HEK293T (cell line): ENCODE measurements around the gene CSNK1E.
A peak's percentile ranks its signal among the peaks of the same experiment; 100 is the strongest.

Experiments
- CTCF ChIA-PET: fragments of 350-600 bp; formaldehyde crosslinking; extraction: SDS; loops from one replicate; lab custom pipeline; 2021; ENCODE audit warnings: antibody characterized with exemption, inconsistent platforms; lab: Yijun Ruan, JAX
- POLR2A ChIA-PET: fragments of 350-600 bp; formaldehyde crosslinking; extraction: SDS; loops from one replicate; lab custom pipeline; 2020; ENCODE audit warnings: antibody characterized with exemption, inconsistent platforms; lab: Yijun Ruan, JAX
- DNase-seq: peaks from one replicate; pipeline ENCODE4 v3.0.0; 2012; ENCODE audit warnings: mixed read lengths; ENCODE audit errors: extremely low spot score
- ARNT ChIP-seq: fragments of 450-650 bp; IDR thresholded peaks from 2 replicates; pipeline ENCODE4 v1.6.1; 2017; ENCODE audit warnings: mild to moderate bottlenecking
- BHLHE40 ChIP-seq: fragments of 450-650 bp; IDR thresholded peaks from 2 replicates; pipeline ENCODE4 v1.6.1; 2016; ENCODE audit warnings: mild to moderate bottlenecking, moderate library complexity, borderline replicate concordance
- CTBP1 ChIP-seq: fragments of 450-650 bp; IDR thresholded peaks from 2 replicates; pipeline ENCODE4 v1.6.1; 2016; ENCODE audit warnings: borderline replicate concordance
- ELF4 ChIP-seq: fragments of 450-650 bp; IDR thresholded peaks from 2 replicates; pipeline ENCODE4 v1.6.1; 2017; ENCODE audit warnings: antibody characterized with exemption
- FOXA1 ChIP-seq: fragments of 450-650 bp; IDR thresholded peaks from 2 replicates; pipeline ENCODE4 v1.6.1; 2016; ENCODE audit warnings: mild to moderate bottlenecking
- FOXK2 ChIP-seq: fragments of 450-650 bp; IDR thresholded peaks from 2 replicates; pipeline ENCODE4 v1.6.1; 2016; ENCODE audit warnings: mild to moderate bottlenecking
- FOXM1 ChIP-seq: fragments of 450-650 bp; IDR thresholded peaks from 2 replicates; pipeline ENCODE4 v1.6.1; 2017; ENCODE audit warnings: mild to moderate bottlenecking, borderline replicate concordance
- HDGF ChIP-seq: fragments of 450-650 bp; IDR thresholded peaks from 2 replicates; pipeline ENCODE4 v1.6.1; 2017; ENCODE audit warnings: antibody characterized with exemption, borderline replicate concordance
- L3MBTL2 ChIP-seq: fragments of 450-650 bp; conservative IDR thresholded peaks from 2 replicates; pipeline ENCODE4 v1.6.1; 2016; ENCODE audit warnings: mild to moderate bottlenecking
- LEF1 ChIP-seq: fragments of 450-650 bp; IDR thresholded peaks from 2 replicates; pipeline ENCODE4 v1.6.1; 2017; ENCODE audit warnings: mild to moderate bottlenecking, borderline replicate concordance
- NFRKB ChIP-seq: fragments of 450-650 bp; IDR thresholded peaks from 2 replicates; pipeline ENCODE4 v1.6.1; 2016; ENCODE audit warnings: mild to moderate bottlenecking, moderate library complexity
- PKNOX1 ChIP-seq: fragments of 450-650 bp; IDR thresholded peaks from 2 replicates; pipeline ENCODE4 v1.6.1; 2016
- SP1 ChIP-seq: fragments of 450-650 bp; IDR thresholded peaks from 2 replicates; pipeline ENCODE4 v1.6.1; 2017
- SUZ12 ChIP-seq: fragments of 450-650 bp; IDR thresholded peaks from 2 replicates; pipeline ENCODE4 v1.6.1; 2016; ENCODE audit warnings: mild to moderate bottlenecking
- TARDBP ChIP-seq: fragments of 450-650 bp; IDR thresholded peaks from 2 replicates; pipeline ENCODE4 v1.6.1; 2016
- ZNF384 ChIP-seq: fragments of 450-650 bp; IDR thresholded peaks from 2 replicates; pipeline ENCODE4 v1.6.1; 2016

The CSNK1E gene

GRCh38 chr22:38327805-38328204, 10.6 kb upstream of the CSNK1E start:
- ChIA-PET POLR2A (interaction anchor here (3.0 kb wide), 1 partner anchor 10 kb away, joined by 17 read pairs; no protein-coding TSS in a partner anchor), CTCF (no interaction called here)
- TF ChIP-seq SP1 = no peak
- no peak for TF ChIP-seq NFRKB
- TF ChIP-seq BHLHE40 = no peak
- no peak for TF ChIP-seq LEF1
- TF ChIP-seq ZNF384 = no peak
- no peak for TF ChIP-seq SUZ12
- TF ChIP-seq CTBP1 = no peak
- no peak for TF ChIP-seq FOXK2
- no peak for TF ChIP-seq HDGF
- TF ChIP-seq ARNT = no peak
- TF ChIP-seq FOXA1 = no peak
- no peak for TF ChIP-seq FOXM1
- TF ChIP-seq TARDBP = no peak
- no peak for TF ChIP-seq L3MBTL2
- no peak for DNase-seq

GRCh38 chr22:38327396-38327795, 10.2 kb upstream of the CSNK1E start:
- ChIA-PET POLR2A (interaction anchor here (3.0 kb wide), 1 partner anchor 9 kb away, joined by 17 read pairs; no protein-coding TSS in a partner anchor), CTCF (no interaction called here)
- TF ChIP-seq FOXK2 = no peak
- DNase-seq = no peak

GRCh38 chr22:38325587-38325986, 8.4 kb upstream of the CSNK1E start:
- ChIA-PET CTCF (interaction anchor here (1.0 kb wide), 1 partner anchor 11 kb away, joined by 3 read pairs; no protein-coding TSS in a partner anchor), POLR2A (interaction anchor here (1.2 kb wide), 1 partner anchor 16 kb away, joined by 3 read pairs; no protein-coding TSS in a partner anchor)
- DNase-seq = no peak
- TF ChIP-seq BHLHE40 = no peak
- no peak for TF ChIP-seq FOXK2
- no peak for TF ChIP-seq TARDBP
- TF ChIP-seq L3MBTL2 = no peak
- no peak for TF ChIP-seq LEF1
- no peak for TF ChIP-seq CTBP1
- no peak for TF ChIP-seq FOXA1
- TF ChIP-seq SP1 = no peak
- no peak for TF ChIP-seq ELF4

- CTCF ChIA-PET = no interaction called here
- no peak for DNase-seq
- POLR2A ChIA-PET = interaction anchor here (1.1 kb wide), 1 partner anchor 273 kb away, joined by 3 read pairs; no protein-coding TSS in a partner anchor
- TF ChIP-seq FOXM1 (no peak), PKNOX1 (no peak), SUZ12 (no peak), SP1 (no peak), FOXA1 (no peak), LEF1 (no peak), ZNF384 (no peak), HDGF (no peak), ARNT (no peak)
Measured at GRCh38 chr22:38320605-38321402, 3.6 kb upstream of the CSNK1E start.

- no peak for TF ChIP-seq L3MBTL2
- no peak for TF ChIP-seq FOXA1
- no peak for TF ChIP-seq ZNF384
- no peak for TF ChIP-seq HDGF
- no peak for TF ChIP-seq ELF4
- no peak for TF ChIP-seq FOXM1
- TF ChIP-seq ARNT = no peak
- no peak for TF ChIP-seq SP1
- no peak for TF ChIP-seq NFRKB
- TF ChIP-seq CTBP1 = no peak
- ChIA-PET CTCF (no interaction called here), POLR2A (interaction anchor here (0.8 to 2.4 kb wide), 11 partner anchors 9 to 104 kb away, joined by 3 to 17 read pairs (median 5); no protein-coding TSS in a partner anchor)
- DNase-seq = no peak
Measured at GRCh38 chr22:38318792-38319773, 1.9 kb upstream of the CSNK1E start.

GRCh38 chr22:38317995-38318715, 922 bp upstream of the CSNK1E start:
- ChIA-PET POLR2A (interaction anchor here (0.8 to 2.4 kb wide), 20 partner anchors 9 to 364 kb away, joined by 3 to 17 read pairs (median 4); partner anchors contain the start of genes C22orf23, PLA2G6 and POLR2F), CTCF (no interaction called here)
- peak; percentile 90 for DNase-seq
- TF ChIP-seq ELF4 = peak; percentile 93
- no peak for TF ChIP-seq SUZ12
- TF ChIP-seq ARNT = no peak
- TF ChIP-seq HDGF = peak; percentile 37; the same call in 1 of the 2 replicates
- TF ChIP-seq L3MBTL2 = peak; percentile 91
